Activated T-cell treated with anti-CD3 and anti-CD28 coated beads for 48 hours (primary cell): ENCODE results near the gene PPP1R37.
"Not testable (repeated sequence)": the region's sequence is repeated elsewhere in the genome, so short reads cannot be mapped to it uniquely, and the experiment has no call there.

ENCODE experiments used
- DNase-seq: peaks from one replicate; pipeline ENCODE4 v3.0.0-alpha.2; 2020; ENCODE audit warnings: low read depth

The PPP1R37 gene

GRCh38 chr19:45095496-45096413, 2.8 kb downstream of the PPP1R37 start:
- no peak for DNase-seq

- DNase-seq = no peak
Measured at GRCh38 chr19:45096700-45097099, 3.7 kb downstream of the PPP1R37 start.

GRCh38 chr19:45097450-45097775, 4.4 kb downstream of the PPP1R37 start:
- no peak for DNase-seq

GRCh38 chr19:45097776-45098520, 5.0 kb downstream of the PPP1R37 start:
- DNase-seq = no peak

GRCh38 chr19:45098521-45099466, 5.8 kb downstream of the PPP1R37 start:
- no peak for DNase-seq

- DNase-seq = no peak
Measured at GRCh38 chr19:45099467-45100191, 6.7 kb downstream of the PPP1R37 start.

GRCh38 chr19:45100201-45100600, 7.2 kb downstream of the PPP1R37 start:
- DNase-seq = no peak

- DNase-seq = no peak
Measured at GRCh38 chr19:45100846-45101252, 7.9 kb downstream of the PPP1R37 start.

GRCh38 chr19:45101806-45102205, 8.8 kb downstream of the PPP1R37 start:
- no peak for DNase-seq

GRCh38 chr19:45102481-45102880, 9.5 kb downstream of the PPP1R37 start:
- DNase-seq = no peak

- DNase-seq = no peak
Measured at GRCh38 chr19:45103156-45103507, 10.2 kb downstream of the PPP1R37 start.

- no peak for DNase-seq
Measured at GRCh38 chr19:45103508-45104319, 10.7 kb downstream of the PPP1R37 start.

- DNase-seq = no peak
Measured at GRCh38 chr19:45104658-45105349, 11.8 kb downstream of the PPP1R37 start.

- DNase-seq = not testable (repeated sequence)
Measured at GRCh38 chr19:45106363-45106762, 13.4 kb downstream of the PPP1R37 start.

- DNase-seq = no peak
Measured at GRCh38 chr19:45107621-45108150, 14.7 kb downstream of the PPP1R37 start.

- no peak for DNase-seq
Measured at GRCh38 chr19:45110851-45111266, 17.9 kb downstream of the PPP1R37 start.

- no peak for DNase-seq
Measured at GRCh38 chr19:45112111-45112827, 19.3 kb downstream of the PPP1R37 start.

GRCh38 chr19:45113628-45114027, 20.6 kb downstream of the PPP1R37 start:
- no peak for DNase-seq

GRCh38 chr19:45114116-45114515, 21.1 kb downstream of the PPP1R37 start:
- no peak for DNase-seq
